ENCODE data around the gene MYO9A. TPM values are rescaled to one million over a fixed set of nuclear protein-coding genes. Genes with fewer than 3 reads are reported as not detected.

MYO9A gene, protein sequence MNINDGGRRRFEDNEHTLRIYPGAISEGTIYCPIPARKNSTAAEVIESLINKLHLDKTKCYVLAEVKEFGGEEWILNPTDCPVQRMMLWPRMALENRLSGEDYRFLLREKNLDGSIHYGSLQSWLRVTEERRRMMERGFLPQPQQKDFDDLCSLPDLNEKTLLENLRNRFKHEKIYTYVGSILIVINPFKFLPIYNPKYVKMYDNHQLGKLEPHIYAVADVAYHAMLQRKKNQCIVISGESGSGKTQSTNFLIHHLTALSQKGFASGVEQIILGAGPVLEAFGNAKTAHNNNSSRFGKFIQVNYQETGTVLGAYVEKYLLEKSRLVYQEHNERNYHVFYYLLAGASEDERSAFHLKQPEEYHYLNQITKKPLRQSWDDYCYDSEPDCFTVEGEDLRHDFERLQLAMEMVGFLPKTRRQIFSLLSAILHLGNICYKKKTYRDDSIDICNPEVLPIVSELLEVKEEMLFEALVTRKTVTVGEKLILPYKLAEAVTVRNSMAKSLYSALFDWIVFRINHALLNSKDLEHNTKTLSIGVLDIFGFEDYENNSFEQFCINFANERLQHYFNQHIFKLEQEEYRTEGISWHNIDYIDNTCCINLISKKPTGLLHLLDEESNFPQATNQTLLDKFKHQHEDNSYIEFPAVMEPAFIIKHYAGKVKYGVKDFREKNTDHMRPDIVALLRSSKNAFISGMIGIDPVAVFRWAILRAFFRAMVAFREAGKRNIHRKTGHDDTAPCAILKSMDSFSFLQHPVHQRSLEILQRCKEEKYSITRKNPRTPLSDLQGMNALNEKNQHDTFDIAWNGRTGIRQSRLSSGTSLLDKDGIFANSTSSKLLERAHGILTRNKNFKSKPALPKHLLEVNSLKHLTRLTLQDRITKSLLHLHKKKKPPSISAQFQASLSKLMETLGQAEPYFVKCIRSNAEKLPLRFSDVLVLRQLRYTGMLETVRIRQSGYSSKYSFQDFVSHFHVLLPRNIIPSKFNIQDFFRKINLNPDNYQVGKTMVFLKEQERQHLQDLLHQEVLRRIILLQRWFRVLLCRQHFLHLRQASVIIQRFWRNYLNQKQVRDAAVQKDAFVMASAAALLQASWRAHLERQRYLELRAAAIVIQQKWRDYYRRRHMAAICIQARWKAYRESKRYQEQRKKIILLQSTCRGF (N-terminal part only)
- 16.9 TPM for total RNA-seq (2013)
- polyA plus RNA-seq, result 1 to 10 TPM; 3.9 to 6.6 (median 5.0) TPM
- polyA minus RNA-seq, result 7.5 and 11.1 TPM in 2 replicates
- 16.4 to 65.5 (median 50.6) reads per million in 11 experiments for total RNA-seq

DNA sequence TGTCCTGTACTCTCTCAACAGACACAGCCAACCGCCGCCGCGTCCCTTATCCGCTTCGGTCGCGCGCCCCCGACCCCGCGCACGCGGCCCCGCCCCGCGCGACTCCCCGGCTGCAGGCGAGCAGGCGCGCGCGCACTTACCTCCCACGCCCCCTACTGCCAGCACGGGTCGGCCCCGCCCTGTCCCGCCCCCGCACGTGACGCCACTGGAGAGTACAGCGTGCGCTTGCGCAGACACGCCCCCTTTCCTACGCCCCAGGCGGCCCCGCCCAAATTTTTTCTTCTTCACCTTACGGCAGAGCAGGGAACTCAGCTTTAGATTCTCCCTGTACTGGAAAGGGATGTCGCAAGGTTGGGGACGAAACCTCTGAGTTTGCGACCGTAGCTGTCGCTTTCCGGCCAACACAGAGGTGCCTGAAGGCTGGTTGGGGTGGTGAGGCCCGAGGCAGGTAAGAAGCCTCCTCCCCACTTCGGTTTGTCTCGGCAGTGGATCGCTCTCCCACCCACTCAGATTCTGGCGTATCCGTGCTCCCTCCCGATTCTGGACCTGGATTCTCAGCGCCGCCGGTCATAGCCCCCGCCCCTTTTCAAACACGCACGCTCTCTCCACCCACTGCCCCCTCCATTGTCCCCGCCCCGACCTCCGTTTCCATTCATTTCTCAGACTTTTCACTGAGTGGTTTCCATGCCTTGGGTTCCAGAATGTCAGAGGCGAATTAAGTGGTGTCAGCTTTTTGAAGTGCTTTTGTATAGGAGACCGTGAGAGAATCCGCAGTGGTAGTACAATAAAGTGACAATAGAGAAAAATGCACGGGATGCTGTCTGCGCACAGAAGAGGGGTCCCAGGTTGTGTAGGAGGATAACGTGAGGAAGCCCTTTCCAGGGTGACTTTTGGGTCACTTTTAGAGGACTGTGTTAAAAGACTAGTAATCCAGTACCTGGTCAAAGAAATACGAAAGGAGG is at the start of gene MYO9A, which contains the start of gene SENP8:
Gene MYO9A (minus strand): TSS at position 134 of the 962 bp plus-strand sequence. CDS start 71,587 bp downstream, outside the sequence.
Gene SENP8 (plus strand): TSS at position 387 of the 962 bp plus-strand sequence. CDS start 21,221 bp downstream, outside the sequence.
- H3K27me3 ChIP-seq (ENCODE audit: control insufficient read depth in 2 of 2, insufficient read depth in 2 of 2, low read length in 2 of 2), result no peaks in the 10 kb centered on the region
- peak within 1 kb of the TSS; percentile 79 for H3K9ac ChIP-seq (ENCODE audit: insufficient read depth, low read length, poor library complexity, severe bottlenecking)
- WGBS (ENCODE audit: insufficient coverage), result under 1% methylated on average over 38 of the region's 69 CpGs
- H3K9me3 ChIP-seq (replicated peaks in 1 of 2; ENCODE audit: control insufficient read depth in 1 of 2, insufficient read depth in 1 of 2, low read length in 2 of 2), result no peaks in the 10 kb centered on the region
- H3K4me2 ChIP-seq (replicated peaks; ENCODE audit: extremely low read depth, low read length, poor library complexity, severe bottlenecking), result peak within 1 kb of the TSS; percentile 86
- H3K4me3 ChIP-seq (replicated peaks in 1 of 3; ENCODE audit: low read depth in 2 of 3, low read length in 3 of 3), result peak within 1 kb of the TSS; percentile 78 to 87 (median 86)
- Mint-ChIP-seq H3K4me3 (peak within 1 kb of the TSS; percentile 95 to 99), H3K36me3 (peaks cover 0 to 2% of the 10 kb centered on the region in 2 donors), H3K9me3 (peaks cover 0 to 2% (median 0%) of the 10 kb centered on the region in 7 donors), H3K4me1 (peaks cover 24% of the 10 kb centered on the region), H3K27me3 (ENCODE audit: low read depth in 3 of 3) (peaks cover 3% of the 10 kb centered on the region in 3 donors), H3K27ac (peak within 1 kb of the TSS; percentile 98 to 100 (median 100))
- H3K4me1 ChIP-seq (ENCODE audit: control insufficient read depth in 1 of 2, insufficient read depth in 2 of 2, low read length in 2 of 2), result peaks cover 16 to 25% of the 10 kb centered on the region in 2 donors
- DNase-seq, result peak; percentile 98 to 99 (median 98)
- no peaks in the 10 kb centered on the region for H3K36me3 ChIP-seq (replicated peaks in 1 of 2; ENCODE audit: control insufficient read depth in 1 of 2, insufficient read depth in 2 of 2, low read length in 2 of 2)
- no peak for TF ChIP-seq CTCF (IDR thresholded peaks at IDR 0.05)
- peak within 1 kb of the TSS; percentile 91 to 97 for H3K27ac ChIP-seq (ENCODE audit: low read depth in 1 of 2, low read length in 2 of 2)
- peaks cover 32% of the 10 kb centered on the region for H3K79me2 ChIP-seq (ENCODE audit: insufficient read depth, low read length)
- intact Hi-C loops (cut with micrococcal nuclease), result loop anchor here in 1 of 2 donors (2.0 to 10.0 kb wide), 3 partner anchors 77 to 1517 kb away; partner anchors contain the start of genes GRAMD2A, NPTN and PARP6
- H4K20me1 ChIP-seq (ENCODE audit: insufficient read depth, low read length), result peaks cover 4% of the 10 kb centered on the region
- peak within 1 kb of the TSS; percentile 96 for H2AFZ ChIP-seq (ENCODE audit: insufficient read depth, low read depth, low read length, poor library complexity, severe bottlenecking)
